Esophagus squamous epithelium (tissue), 5 donors: Measurements from ENCODE around the gene NPM1. TPM values are rescaled to one million over a fixed set of nuclear protein-coding genes. Genes with fewer than 3 reads are reported as not detected.

Experiments used
- DNase-seq: peaks from one replicate; lab custom pipeline; 2025; lab: John Stamatoyannopoulos, UW
- H3K27ac ChIP-seq, 4 donors: fragments of 200-600 bp; sonication (generic); one replicate each; pipeline ENCODE4 v1.5.1; 2016 to 2019; ENCODE audit warnings: mild to moderate bottlenecking in 1 of 4
- H3K27me3 ChIP-seq, 4 donors: fragments of 200-600 bp; sonication (generic); 1 replicate in 3 of 4; 2 replicates in 1 of 4; pipeline versions ENCODE4 v1.5.1 to v1.6.0; 2017 to 2021; ENCODE audit warnings: antibody characterized with exemption in 1 of 4
- H3K36me3 ChIP-seq, 3 donors: fragments of 200-600 bp; sonication (generic); one replicate each; pipeline ENCODE4 v1.5.1; 2016 to 2019
- H3K4me1 ChIP-seq, 3 donors: fragments of 200-600 bp; sonication (generic); one replicate each; pipeline ENCODE4 v1.5.1; 2017 to 2019
- H3K4me3 ChIP-seq, 4 donors: fragments of 200-600 bp; sonication (generic); 1 replicate in 3 of 4; 2 replicates in 1 of 4; pipeline ENCODE4 v1.5.1; 2016 to 2019; ENCODE audit warnings: mild to moderate bottlenecking in 2 of 4, moderate library complexity in 1 of 4
- H3K9me3 ChIP-seq, 3 donors: fragments of 200-600 bp; sonication (generic); one replicate each; pipeline ENCODE4 v1.5.1; 2016 to 2019
- POLR2A ChIP-seq, 4 donors: fragments of 450-650 bp; IDR thresholded peaks; one replicate each; pipeline ENCODE4 v1.6.1; 2017; ENCODE audit warnings: antibody characterized with exemption in 4 of 4, mild to moderate bottlenecking in 4 of 4, moderate library complexity in 3 of 4
- WGBS, 2 donors: methylation state at CpG; one replicate each; pipeline ENCODE4 v1.1.5; 2018; 5-methylcytosine and 5-hydroxymethylcytosine counted together
- intact Hi-C: fragments of 100-400 bp; cut with DNase I; formaldehyde crosslinking; loops from one replicate; pipeline ENCODE4 v1.15.0; 2022
- total RNA-seq, 4 donors: library from RNA; depleted of rRNA; stranded (reverse); fragments of >200 nt; gene quantifications; one replicate each; pipeline ENCODE4 v1.1.0, GENCODE V29; 2016
- TF ChIP-seq, protein P1 (sequence below), 6 experiments: fragments of 450-650 bp in 4 of 6; fragments of 200-600 bp in 2 of 6; sonication (generic) in 2 of 6; IDR thresholded peaks; one replicate each; pipeline ENCODE4 v1.5.1; 2016 to 2019; ENCODE audit warnings: antibody characterized with exemption in 6 of 6, mild to moderate bottlenecking in 4 of 6, moderate library complexity in 4 of 6
- donor health status: DM: yes; HTN: yes; CAD: no.

Gene NPM1
- total RNA-seq, 4 donors from 2014 or later = 394 to 1,052 (median 904) TPM

DNA sequence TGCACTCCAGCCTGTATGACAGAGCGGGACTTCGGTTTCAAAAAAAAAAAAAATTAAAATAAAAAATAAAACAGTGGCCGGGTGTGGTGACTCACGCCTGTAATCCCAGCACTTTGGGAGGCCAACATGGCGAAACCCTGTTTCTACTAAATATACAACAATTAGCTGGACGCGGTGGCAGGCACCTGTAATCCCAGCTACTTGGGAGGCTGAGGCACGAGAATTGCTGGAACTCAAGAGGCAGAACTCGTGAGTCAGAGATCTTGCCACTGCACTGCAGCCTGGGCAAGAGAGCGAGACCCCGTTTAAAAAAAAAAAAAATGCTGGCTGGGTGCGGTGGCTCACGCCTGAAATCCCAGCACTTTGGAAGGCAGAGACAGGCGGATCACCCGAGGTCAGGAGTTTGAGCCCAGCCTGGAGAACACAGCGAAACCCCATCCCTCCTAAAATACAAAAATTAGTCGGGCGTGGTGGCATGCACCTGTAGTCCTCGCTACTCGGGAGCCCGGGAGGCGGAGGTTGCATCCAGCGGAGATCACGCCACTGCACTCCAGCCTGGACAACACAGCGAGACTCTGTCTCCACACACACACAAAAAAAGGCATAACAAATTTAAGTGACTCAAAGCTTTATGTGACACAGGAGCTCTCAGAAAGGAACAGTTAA is 1.5 kb upstream of the NPM1 start:
- intact Hi-C loops = no loop called here
- 90 to 94% methylated on average over 22 to 24 of the region's 25 CpGs for WGBS, 2 donors
- peaks cover 7 to 37% (median 12%) of the 10 kb centered on the region in 3 donors for H3K4me1 ChIP-seq
- H3K27ac ChIP-seq = no peak overlapping the region
- TF ChIP-seq POLR2A (IDR thresholded peaks at IDR 0.05) = no peak
- TF ChIP-seq, protein P1, sequence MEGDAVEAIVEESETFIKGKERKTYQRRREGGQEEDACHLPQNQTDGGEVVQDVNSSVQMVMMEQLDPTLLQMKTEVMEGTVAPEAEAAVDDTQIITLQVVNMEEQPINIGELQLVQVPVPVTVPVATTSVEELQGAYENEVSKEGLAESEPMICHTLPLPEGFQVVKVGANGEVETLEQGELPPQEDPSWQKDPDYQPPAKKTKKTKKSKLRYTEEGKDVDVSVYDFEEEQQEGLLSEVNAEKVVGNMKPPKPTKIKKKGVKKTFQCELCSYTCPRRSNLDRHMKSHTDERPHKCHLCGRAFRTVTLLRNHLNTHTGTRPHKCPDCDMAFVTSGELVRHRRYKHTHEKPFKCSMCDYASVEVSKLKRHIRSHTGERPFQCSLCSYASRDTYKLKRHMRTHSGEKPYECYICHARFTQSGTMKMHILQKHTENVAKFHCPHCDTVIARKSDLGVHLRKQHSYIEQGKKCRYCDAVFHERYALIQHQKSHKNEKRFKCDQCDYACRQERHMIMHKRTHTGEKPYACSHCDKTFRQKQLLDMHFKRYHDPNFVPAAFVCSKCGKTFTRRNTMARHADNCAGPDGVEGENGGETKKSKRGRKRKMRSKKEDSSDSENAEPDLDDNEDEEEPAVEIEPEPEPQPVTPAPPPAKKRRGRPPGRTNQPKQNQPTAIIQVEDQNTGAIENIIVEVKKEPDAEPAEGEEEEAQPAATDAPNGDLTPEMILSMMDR (IDR thresholded peaks at IDR 0.05) = no peak
- H3K27me3 ChIP-seq = no peaks in the 10 kb centered on the region
- H3K36me3 ChIP-seq = peaks cover 0 to 10% (median 0%) of the 10 kb centered on the region in 3 donors
- H3K4me3 ChIP-seq = no peak overlapping the region
- H3K9me3 ChIP-seq = no peaks in the 10 kb centered on the region
- no peak for DNase-seq

DNA sequence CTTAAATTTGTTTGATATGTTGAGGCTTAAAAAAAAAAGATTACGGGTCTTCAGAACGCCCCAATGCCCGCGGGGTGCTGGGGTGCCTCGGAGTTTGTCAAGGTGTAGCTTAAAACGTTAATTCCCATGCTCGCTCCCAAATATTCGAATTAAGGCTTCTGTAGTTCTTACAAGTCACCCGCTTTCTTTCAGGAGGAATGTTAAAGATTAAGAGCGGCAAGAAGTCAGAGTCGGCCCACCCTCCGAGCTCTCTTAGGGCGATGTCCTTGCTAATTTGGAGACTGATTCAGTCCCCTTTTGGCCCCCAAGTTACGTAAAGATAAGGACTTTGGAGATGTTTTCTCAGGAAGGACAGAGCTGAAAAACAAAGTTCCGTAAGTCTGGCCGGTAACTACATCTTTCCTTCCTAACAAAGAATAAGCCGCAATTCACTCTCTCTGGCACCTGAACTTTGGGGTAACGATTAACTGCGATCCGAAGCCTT is 746 bp upstream of the NPM1 start:
- 5 to 11% methylated on average over 20 of the region's 20 CpGs for WGBS, 2 donors

DNA sequence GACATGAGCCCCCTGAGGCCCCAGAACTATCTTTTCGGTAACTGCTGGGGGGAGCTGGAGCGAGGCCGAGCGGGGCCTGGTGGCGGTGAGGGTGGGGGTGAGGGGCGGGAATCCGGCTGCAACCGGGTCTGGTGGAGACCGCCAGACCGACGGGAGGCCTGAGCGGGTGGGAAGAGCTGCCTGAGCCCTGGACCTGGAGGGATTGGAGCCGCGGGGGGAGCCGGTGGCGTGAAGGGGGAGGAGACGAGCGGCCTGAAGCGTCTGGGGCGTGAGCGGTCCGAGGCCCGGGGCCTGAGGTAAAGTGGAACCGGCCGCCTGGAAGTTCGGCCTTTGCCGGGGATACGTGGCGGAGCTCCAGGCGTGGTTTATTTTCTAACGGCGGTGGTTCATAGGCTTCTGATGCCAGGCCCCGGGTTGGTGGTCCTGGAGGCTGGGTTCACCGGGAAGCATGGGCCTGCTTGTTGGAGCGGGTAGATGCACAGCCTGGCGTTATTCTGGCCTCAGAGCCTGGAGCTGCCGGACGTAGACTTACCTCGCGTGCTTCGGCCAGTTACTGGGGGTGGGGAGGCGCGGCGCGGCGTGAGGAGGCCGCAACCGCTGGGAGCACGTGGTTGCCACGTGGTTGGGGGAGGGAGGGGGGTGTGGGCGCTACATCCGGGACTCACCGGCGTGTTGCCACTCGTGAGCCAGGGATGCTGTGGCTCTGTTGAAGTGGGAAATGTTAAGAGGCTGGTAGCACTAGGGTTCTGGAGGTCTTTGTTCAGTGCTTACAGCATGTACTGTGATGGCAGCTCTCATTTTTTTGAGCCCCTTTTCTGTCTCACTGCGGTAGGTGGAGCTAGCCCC is 544 bp downstream of the NPM1 start:
- TF ChIP-seq, protein P1 (IDR thresholded peaks at IDR 0.05) = no peak
- TF ChIP-seq POLR2A (IDR thresholded peaks at IDR 0.05) = no peak
- intact Hi-C loops = no loop called here
- H3K9me3 ChIP-seq = no peaks in the 10 kb centered on the region
- peak overlapping the region; percentile 93 to 98 (median 95) for H3K27ac ChIP-seq
- H3K4me3 ChIP-seq = peak overlapping the region; percentile 84 to 99 (median 92)
- WGBS, 2 donors = 0% methylated on average over 7 to 24 of the region's 56 CpGs
- H3K27me3 ChIP-seq = no peaks in the 10 kb centered on the region
- H3K36me3 ChIP-seq = peaks cover 0 to 31% (median 8%) of the 10 kb centered on the region in 3 donors
- peak; percentile 26 for DNase-seq
- peaks cover 8 to 55% (median 24%) of the 10 kb centered on the region in 3 donors for H3K4me1 ChIP-seq

More for the DNA sequence above, 746 bp upstream of the NPM1 start:
- TF ChIP-seq, protein P1 (IDR thresholded peaks at IDR 0.05) = no peak
- no peak for TF ChIP-seq POLR2A (IDR thresholded peaks at IDR 0.05)
- no peaks in the 10 kb centered on the region for H3K27me3 ChIP-seq
- H3K27ac ChIP-seq = peak overlapping the region; percentile 93 to 98 (median 95)
- intact Hi-C loops = no loop called here
- H3K4me3 ChIP-seq = peak overlapping the region; percentile 84 to 99 (median 92)
- no peaks in the 10 kb centered on the region for H3K9me3 ChIP-seq
- no peak for DNase-seq
- H3K4me1 ChIP-seq = peaks cover 8 to 45% (median 19%) of the 10 kb centered on the region in 3 donors
- peaks cover 0 to 18% (median under 1%) of the 10 kb centered on the region in 3 donors for H3K36me3 ChIP-seq

DNA sequence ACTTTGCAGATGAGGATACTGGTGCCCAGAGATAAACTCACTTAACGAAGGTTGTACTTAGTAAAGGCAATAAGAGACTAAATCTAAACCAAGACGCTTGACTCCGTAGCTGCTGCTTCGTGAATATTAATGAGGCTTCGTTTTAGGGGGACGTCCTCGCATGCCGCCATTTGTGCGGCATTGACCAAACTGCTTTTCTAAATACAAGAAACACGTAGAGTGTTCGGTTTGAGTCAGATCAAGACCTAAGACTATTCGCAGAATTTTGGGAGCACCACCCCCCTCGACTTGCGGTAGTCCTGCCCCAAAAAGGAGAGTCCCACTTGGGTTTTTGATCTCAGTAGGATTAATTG is 1.1 kb downstream of the NPM1 start:
- WGBS, 2 donors = 1% methylated on average over 14 of the region's 14 CpGs
- Histone ChIP-seq H3K9me3 (no peaks in the 10 kb centered on the region), H3K27ac (peak overlapping the region; percentile 93 to 98 (median 95)), H3K27me3 (no peaks in the 10 kb centered on the region), H3K36me3 (peaks cover 0 to 37% (median 11%) of the 10 kb centered on the region in 3 donors), H3K4me1 (peaks cover 8 to 55% (median 24%) of the 10 kb centered on the region in 3 donors), H3K4me3 (peak overlapping the region; percentile 84 to 99 (median 92))
- TF ChIP-seq, protein P1 (IDR thresholded peaks at IDR 0.05) = no peak
- no peak for TF ChIP-seq POLR2A (IDR thresholded peaks at IDR 0.05)
- DNase-seq = no peak
- intact Hi-C loops = no loop called here
